HG02759 (cell line): ENCODE data around the gene CNTFR.

Experiments used
- ATAC-seq: cut with Tn5 transposase; IDR thresholded peaks from one replicate; pipeline ENCODE4 v1.9.1; 2021; ENCODE audit warnings: mild to moderate bottlenecking, moderate library complexity; ENCODE audit not compliant: unreplicated experiment

CNTFR gene

DNA sequence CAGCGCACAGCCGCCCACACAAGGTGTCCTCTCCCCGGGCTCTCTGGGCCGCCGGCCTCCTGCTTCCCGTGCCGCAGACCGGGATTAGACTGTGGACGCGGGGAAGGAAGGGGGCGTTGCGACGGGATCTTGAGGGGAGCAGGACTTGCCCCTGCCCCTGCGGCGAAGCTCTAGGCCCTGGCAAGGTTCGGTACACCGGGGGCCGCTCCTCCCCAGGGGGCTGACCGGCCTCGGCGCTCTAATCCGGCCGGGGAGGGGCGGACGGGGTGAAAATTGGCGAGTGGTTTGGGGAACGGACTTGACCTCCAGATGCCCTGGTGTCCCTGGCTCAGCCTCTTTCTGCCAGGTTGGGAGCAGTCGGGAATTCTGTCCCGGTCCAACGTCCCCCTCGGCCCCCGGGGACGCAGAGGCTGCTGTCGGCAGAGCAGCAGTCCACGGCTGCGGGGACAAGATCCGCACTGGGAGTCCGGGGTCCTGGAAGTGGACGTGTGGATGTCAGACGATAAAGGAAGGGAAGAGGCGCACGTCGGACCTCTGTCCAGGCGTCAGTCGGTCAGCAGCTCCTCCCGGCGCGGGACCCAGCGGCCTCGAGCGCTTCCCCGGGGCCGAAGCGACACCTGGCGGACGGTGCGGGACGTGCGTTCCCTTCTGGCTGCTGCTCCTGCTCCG, 1.9 kb upstream of the CNTFR start:
- ATAC-seq, result peak; percentile 71

- no peak for ATAC-seq
Measured at GRCh38 chr9:34590381-34591247, 1.1 kb upstream of the CNTFR start.

GRCh38 chr9:34588671-34589635, 571 bp downstream of the CNTFR start:
- ATAC-seq, result no peak

DNA sequence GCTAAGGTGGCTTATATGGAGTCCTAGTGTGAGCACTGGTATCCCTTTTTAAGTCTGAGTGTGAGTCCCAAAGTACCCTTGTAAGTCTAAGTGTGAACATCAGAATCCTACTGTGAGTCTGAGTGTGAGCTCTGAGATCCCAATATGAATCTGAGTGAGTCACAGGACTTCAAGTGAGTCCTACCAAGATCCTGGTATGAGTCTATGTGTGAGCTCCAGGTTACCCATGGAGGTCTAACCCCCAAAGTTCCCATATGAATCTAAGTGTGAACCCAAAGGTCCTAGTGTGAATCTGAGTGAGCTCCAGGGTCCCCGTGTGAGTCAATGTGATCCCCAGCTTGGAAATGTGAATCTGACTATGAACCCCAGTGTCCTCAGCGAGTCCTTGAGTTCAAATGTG, 2.3 kb downstream of the CNTFR start:
- ATAC-seq, result no peak

DNA sequence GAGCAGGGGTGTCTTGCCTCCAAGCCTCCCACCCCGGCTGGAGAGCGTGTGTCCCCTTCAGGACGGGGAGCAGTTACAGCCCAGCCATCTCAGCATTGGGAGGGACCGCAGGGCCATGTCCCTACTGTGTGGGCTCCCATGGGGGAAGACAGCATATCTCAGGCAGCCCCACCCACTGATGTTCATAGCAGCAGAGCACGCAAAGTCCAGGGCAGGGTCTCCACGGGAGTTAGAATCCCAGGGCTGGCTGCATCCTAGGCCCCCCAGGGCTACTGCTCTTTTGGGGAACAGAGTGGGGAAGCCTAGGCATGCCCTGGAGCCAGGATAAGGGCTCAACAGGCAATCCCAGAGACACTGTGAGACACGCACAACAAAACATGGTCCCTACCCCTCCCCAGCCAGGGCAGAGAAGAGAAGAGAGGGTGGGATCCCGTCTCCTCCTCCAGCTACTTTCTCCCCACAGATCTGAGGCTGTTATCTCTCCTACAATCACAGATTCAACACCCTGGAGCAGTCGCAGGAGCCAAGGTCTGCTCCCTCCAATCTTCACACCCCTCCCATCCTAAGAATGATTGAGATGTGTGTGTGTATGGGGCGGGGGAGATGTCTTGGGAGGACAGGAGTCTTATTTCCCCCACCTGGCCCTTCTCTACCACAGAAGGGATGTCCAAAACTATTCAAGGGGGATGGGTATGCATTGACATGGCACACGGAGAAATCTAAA, 3.4 kb downstream of the CNTFR start:
- no peak for ATAC-seq

- no peak for ATAC-seq
Measured at GRCh38 chr9:34584970-34585369, 4.6 kb downstream of the CNTFR start.

GRCh38 chr9:34582787-34583186, 6.7 kb downstream of the CNTFR start:
- no peak for ATAC-seq

DNA sequence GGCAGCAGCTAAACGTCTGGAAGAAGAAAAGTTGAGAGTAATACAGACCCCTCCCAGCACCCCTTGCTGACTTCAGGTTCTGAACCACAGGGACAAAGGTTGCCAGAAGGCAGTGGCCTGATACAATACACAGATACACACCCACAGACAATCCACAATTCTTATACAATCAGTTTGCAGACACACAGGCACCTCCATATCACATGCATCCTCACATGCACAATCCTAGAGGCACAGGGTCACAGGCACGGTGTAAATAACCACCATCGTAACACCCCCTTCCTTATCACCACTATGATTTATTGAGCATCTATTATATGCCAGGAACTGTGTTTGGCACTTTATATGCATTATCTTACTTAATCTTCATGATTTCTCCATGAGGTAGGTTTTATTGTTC, 8.2 kb downstream of the CNTFR start:
- ATAC-seq, result no peak

DNA sequence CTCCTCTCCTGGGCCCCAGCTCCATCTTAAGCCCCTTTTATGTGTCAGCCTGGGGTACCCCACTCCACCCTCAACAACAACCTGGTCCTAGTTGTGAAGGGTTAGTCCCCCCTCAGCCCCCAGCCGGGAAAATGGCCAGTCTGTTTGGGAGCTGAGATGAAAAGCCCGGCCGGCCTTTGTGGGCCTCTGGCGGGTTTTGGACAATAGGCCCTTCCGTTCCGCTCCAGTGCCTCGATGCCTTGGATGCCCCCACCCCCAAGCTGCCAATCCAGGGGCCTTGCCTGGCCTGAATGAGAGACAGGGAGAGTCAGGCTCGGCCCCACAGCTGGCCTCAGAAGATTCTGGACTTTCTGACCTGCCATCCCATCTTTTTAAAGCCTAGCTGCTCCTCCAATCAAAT, 9.2 kb downstream of the CNTFR start:
- ATAC-seq, result no peak

GRCh38 chr9:34579808-34580163, 9.7 kb downstream of the CNTFR start:
- no peak for ATAC-seq

GRCh38 chr9:34579104-34579807, 10.3 kb downstream of the CNTFR start:
- no peak for ATAC-seq

DNA sequence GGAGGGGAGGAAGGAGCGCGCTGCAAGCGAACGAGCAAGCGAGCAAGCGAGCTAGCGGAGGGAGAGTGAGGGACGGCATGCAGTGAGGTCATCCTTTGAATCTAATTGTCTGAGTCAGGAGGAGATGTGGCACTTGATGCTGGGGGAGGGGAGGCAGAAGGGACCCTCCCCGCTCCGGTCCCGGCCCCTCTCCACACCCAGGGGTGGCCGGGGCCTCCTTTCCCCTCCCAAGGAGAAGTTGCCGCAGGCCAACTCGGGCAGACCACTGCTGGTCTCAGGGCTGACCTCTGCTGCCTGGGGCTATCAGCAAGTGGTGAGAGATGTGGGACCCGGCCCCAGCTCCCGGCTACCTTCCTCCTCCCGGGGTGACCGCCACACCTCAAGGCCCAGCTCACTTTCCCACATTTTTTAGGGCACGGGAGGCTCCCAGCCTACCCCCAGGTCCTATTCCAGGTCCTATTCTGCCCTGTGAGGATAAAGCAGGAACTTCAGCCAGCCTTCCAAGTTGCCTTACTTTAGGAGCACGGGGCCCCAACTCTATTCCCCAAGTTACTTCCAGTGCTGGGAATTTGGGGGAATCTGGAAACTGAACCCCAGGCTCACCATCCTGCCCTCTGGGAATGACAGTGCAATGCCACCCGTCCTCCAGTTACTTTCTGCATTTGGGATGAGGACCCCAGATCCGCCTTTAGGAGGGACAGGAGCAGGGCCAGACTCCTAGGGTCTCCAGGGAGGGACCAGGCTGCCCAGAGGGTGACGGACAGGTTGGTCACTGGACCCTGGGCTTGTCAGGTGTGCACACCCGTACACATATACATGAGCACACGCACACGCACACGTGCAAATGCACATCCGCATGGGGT, 11.1 kb downstream of the CNTFR start:
- ATAC-seq, result no peak

DNA sequence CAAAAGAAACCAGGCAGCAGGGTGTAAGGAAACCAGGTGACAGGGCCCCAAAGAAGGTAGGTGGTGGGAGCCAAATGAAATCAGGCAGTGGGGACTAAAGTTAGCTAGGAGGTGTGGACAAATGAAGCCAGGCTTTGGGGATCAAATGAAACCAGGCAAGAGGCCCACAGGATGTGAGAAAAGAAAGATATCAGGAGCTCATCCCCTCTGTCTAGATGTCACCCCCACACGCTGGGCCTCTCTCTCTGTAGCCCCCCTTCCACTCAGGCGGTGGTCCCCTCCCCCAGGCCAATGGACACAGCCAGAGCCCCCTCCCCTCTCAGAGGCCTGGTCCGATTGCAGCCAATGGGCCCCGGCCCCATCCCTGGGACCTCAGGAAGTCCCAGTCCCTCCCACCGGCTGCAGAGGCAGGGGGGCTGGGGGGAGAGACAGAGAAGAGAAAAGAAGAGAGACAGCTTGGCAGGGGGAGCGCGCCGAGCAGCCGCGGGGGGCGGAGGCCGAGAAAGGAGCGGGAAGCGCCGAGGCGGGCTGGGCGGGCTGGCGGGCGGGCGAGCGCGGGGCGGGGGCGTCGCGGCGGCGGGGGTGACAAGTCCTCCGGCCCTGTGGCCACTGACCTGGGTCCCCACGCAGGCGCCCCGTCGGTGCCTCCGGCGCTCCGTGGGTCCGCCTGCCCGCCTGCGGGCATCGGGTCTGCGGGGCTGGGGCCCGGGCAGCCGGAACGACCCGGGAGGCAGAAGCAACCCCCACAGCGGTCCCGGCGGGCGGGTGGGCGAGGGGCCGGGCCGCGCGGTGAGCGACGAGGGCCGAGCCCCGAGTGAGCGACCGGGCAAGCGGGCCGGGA, 11.9 kb downstream of the CNTFR start:
- no peak for ATAC-seq

- no peak for ATAC-seq
Measured at GRCh38 chr9:34576597-34577399, 12.7 kb downstream of the CNTFR start.

- ATAC-seq, result no peak
Measured at GRCh38 chr9:34575862-34576596, 13.5 kb downstream of the CNTFR start.

DNA sequence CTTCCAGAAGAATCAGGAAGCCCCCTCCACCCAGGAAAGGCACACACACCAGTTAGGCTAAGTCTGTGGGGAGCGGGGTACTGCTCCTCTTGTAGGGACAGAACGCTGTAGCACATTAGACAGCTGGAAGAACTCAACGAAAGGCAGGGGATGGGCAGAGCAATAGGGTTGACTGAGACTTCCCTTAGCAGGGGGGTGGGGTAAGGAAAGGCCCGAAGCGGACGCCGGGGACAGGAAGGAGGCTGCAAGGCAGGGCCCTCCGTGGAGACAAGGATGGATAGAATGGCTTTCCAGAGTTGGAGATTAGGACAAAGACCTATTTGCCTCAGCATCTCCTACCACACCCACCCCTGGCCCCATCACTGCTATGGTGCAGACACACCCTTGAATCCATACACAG, 14.3 kb downstream of the CNTFR start:
- no peak for ATAC-seq

DNA sequence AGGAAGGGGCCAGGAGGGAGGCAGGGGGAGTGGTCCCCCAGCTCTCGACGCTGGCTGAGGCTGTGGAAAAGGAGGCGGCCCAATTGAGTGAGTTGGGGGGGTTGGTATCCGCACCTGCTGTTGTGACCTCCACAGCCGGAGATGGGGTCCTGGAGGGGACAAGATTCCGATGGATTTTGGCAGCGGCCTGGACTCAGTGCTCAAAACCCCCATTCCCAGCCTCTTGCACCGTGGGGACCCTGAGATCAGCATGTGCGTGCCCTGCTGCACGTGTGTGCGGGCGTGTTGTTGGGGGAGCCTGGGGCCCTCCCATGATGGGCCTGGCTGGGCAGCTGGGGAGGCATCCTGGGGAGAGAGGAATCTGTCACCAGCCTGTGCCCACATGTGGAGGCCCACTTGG, 15.0 kb downstream of the CNTFR start:
- no peak for ATAC-seq
